Measurements from ENCODE around the gene ATG12. TPM values are rescaled to one million over a fixed set of nuclear protein-coding genes. Genes with fewer than 3 reads are reported as not detected.
"Not testable (repeated sequence)": the region's sequence is repeated elsewhere in the genome, so short reads cannot be mapped to it uniquely, and the experiment has no call there.

The ATG12 gene
- 15.8 and 21.1 TPM in 2 replicates for total RNA-seq (2014; rRNA removed; shearing (Covaris generic))

- peak; percentile 93 for DNase-seq (ENCODE audit: low spot score)
Measured at GRCh38 chr5:115841382-115842088, at the start of gene ATG12, which contains the start of gene AP3S1. ATG12 (minus strand) TSS chr5:115841565; CDS start chr5:115841552, 13 bp downstream. AP3S1 (plus strand) TSS chr5:115841935; CDS start chr5:115842038, 103 bp downstream.

- DNase-seq (ENCODE audit: low spot score), result peak; percentile 19
Measured at GRCh38 chr5:115888027-115888426, 46.7 kb upstream of the ATG12 start.

GRCh38 chr5:115885208-115885607 is 43.8 kb upstream of the ATG12 start:
- DNase-seq (ENCODE audit: low spot score), result not testable (repeated sequence)

DNA sequence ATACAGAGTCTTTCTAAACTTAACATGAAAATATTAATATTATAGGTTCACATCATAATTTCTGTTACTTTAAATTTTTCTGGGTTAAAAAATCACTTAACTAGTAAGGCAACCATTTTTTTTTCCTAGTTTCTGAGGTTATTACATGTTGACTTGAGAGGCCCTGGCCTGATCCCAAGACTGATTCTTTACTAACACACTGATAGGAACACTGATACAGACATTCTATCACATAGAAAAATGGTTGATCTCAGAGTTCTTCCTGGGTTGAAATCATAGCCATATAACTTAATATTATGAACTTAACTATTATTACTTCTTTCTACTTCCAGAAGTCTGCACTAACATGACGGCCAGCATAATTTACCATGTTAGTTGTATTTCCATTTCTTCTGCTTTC is 43.3 kb upstream of the ATG12 start:
- no peak for DNase-seq (ENCODE audit: low spot score)

GRCh38 chr5:115882434-115882833 is 41.1 kb upstream of the ATG12 start:
- not testable (repeated sequence) for DNase-seq (ENCODE audit: low spot score)

GRCh38 chr5:115877342-115877741 is 36.0 kb upstream of the ATG12 start:
- DNase-seq (ENCODE audit: low spot score), result not testable (repeated sequence)

- DNase-seq (ENCODE audit: low spot score), result no peak
Measured at GRCh38 chr5:115875447-115875846, 34.1 kb upstream of the ATG12 start.

DNA sequence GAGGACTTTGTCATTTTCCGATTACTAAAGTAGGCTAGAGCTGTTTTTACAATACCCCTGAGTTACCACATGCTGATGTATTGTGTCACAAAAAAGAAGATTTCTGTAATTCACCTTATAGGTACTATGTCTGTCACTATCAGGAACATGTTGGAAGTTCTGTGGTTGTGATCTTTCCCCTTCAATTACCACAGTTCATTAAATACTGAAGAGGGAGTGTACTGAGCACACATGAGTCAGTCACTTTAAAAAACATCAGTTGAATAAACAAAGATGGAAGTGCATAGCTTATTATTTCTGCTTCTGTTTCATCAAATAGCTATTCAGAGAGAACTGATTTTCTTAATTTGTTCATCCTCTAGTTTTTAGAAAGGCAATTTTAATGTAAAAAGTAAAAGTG is 32.0 kb upstream of the ATG12 start:
- DNase-seq (ENCODE audit: low spot score), result peak; percentile 14

DNA sequence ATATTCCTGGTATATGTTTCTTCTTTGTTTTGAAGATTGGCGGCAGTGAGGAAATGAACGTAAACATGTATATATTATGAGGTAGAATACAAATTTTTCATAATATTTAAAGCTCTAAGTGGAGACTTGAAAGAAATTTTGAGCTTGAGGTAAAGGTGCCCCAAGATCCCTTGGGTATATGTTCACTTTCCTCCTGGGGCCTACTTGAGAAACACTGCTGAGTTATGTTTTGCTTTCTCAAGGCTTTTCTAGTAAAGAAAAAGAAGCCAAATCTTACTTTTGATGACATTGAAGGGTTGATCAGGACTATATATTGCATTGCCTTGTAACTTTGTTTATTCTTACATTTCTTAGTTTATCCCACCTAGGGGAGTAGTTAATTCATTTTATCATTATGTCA is 31.1 kb upstream of the ATG12 start:
- no peak for DNase-seq (ENCODE audit: low spot score)

DNA sequence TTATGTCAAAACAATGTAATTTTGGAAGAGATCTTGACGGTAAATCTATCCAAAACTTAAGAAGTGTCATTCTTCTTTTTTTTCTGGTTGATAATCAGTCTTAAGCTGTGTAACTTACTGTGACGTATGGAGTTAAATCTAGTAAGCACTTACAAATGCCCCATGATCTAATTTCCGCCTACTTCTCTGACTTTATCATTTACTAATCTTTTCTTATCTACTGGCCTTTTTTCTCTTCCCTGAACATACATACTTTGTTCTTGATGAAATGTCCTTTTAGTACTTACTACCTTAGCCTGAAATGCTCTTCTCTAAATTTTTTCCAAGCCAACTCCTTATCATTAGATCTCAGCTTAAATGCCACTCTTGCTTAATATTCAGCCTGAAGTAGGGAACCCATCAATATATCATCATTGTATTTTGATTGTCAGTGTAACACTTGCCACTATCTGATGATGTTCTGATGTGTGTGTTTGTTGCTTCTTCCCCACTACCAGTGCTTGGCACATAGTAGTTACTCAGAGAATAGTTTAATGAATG is 28.0 kb upstream of the ATG12 start:
- no peak for DNase-seq (ENCODE audit: low spot score)

GRCh38 chr5:115859378-115859777 is 18.0 kb upstream of the ATG12 start:
- no peak for DNase-seq (ENCODE audit: low spot score)

DNA sequence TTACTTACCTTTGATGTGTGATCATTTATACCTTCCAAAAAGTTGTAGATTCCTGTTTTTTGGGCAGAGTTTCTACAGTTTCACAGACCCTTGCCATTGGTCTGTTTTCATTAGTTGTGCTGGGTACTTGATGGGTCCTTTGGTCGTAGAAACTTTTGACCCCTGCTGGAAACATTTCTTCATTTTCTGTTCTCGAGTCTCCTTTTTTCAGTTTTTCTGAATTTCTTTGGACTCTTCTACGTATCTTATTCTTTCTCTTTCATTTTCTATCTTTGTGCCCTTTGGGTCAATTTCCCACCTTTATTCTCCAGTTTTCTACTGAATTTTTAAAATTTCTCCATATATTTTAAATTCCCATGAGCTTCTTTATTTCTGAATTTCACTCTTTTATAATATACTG is 17.0 kb upstream of the ATG12 start:
- no peak for DNase-seq (ENCODE audit: low spot score)

- no peak for DNase-seq (ENCODE audit: low spot score)
Measured at GRCh38 chr5:115857626-115858349, 16.4 kb upstream of the ATG12 start.

DNA sequence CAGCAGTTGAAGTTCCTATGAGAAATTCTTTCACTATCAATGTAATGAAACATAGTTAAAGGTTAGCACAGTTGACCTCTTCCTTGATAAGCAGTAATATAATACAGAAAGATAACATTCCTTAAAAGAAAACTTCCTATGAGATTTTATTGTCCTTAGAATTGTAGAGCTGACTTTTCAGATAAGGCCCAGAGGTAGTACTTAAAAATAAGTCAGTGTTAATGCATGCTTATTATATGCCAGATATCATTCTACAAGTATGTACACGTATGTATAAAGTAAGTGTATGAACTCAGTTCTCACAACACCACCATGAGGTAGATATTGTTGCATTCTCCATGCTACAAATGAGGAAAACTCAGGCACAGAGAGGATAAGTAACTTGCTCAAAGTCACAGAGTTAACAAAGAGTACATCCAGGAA is 15.7 kb upstream of the ATG12 start:
- no peak for DNase-seq (ENCODE audit: low spot score)

DNA sequence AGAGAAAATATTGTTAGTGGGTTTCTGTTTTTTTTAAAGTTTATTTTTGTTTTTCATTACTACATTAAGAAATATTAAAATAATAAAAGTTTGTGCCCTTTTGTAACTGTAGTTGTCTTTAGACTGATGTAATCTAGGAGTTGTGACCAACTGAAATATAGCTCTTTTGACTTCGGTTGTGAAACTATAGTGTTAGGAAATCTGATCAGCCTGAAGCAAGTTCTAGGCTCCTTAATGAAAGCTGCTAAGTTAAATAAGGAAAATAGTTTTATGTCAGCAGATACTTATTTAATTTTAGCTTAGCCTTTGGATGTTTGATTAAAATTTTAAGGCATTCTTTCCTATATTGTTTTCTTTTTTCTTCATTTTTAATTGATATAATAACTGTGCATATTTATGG is 14.6 kb upstream of the ATG12 start:
- DNase-seq (ENCODE audit: low spot score), result no peak

GRCh38 chr5:115854139-115854538 is 12.8 kb upstream of the ATG12 start:
- DNase-seq (ENCODE audit: low spot score), result no peak

GRCh38 chr5:115850744-115851416 is 9.5 kb upstream of the ATG12 start:
- DNase-seq (ENCODE audit: low spot score), result peak; percentile 54

DNA sequence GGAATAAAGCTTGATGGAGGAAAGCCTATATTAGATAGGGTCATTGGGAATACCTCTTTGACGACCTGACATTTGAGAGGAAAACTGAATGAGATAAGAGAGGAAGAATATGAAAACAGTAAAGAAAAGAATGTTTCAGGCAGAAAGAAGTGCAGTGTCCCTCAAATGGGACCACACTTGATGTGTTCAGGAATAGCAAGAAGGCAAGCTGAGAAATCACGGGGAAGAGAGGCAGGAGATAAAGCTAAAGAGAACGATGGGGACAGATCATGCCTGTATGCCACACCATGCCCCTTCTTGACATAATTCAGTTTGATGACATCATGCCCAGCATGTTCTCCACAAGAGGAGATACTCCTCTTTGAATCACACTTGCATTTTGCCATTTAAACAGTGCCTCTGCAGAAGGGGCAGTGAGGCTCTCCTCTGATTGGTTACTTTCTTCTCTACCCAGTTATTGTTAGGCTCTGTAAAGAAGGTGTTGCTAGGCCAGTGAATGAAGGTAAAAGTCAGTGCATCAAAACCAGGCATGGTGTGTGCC is 8.0 kb upstream of the ATG12 start:
- no peak for DNase-seq (ENCODE audit: low spot score)

DNA sequence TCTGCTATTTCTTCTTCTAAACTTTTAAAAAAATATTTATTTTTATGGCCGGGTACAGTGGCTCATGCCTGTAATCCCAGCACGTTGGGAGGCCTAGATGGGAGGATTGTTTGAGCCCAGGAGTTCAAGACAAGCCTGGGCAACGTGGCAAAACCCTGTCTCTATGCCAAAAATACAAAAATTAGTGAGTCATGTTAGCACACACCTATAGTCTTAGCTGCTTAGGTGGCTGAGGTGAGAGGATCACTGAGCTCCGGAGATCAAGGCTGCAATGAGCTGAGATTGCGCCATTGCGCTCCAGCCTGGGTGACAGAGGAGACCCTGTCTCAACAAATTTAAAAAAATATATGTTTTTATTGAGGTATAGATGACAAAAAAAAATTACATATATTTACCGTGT is 5.9 kb upstream of the ATG12 start:
- DNase-seq (ENCODE audit: low spot score), result no peak

DNA sequence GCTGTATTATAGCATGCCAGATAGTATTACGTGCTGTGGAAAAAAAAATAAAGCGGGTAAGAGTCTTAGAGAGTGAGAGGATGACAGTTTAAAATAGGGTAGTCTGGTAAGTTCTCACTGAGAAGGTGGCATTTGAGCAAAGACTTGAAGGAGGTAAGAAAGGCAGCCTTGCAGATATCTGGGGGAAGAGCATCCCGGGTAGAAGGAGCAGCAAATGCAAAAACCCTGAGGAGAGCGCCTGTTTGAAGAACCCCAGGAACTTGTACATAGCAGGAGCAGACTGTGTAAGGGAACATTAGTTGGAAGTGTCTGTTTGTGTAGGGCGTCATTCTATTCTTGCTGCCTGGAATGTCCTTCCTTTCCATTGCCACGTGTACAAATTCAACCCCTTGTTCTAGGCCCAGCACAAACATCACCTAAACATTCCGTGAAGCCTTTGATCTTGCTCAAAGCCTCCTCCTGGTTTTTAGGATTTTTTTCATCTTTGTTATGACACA is 3.0 kb upstream of the ATG12 start:
- no peak for DNase-seq (ENCODE audit: low spot score)

- DNase-seq (ENCODE audit: low spot score), result no peak
Measured at GRCh38 chr5:115843444-115844130, 2.2 kb upstream of the ATG12 start.

Data from HT-29 (cell line).